SK-N-MC (cell line): Measurements from ENCODE around the gene NPAS4.

Experiments
- EZH2 ChIP-seq: fragments of 200-600 bp; sonication (generic); IDR thresholded peaks from one replicate; pipeline ENCODE4 v1.6.1; 2017; ENCODE audit warnings: antibody characterized with exemption
- POLR2AphosphoS5 ChIP-seq: IDR thresholded peaks from 2 replicates; pipeline ENCODE4 v1.6.1; 2012; ENCODE audit warnings: mild to moderate bottlenecking, low read depth, low read length, borderline replicate concordance

- TF ChIP-seq EZH2: no peak
- TF ChIP-seq POLR2AphosphoS5: peak; percentile 64; the same call in 1 of the 2 replicates
Measured at GRCh38 chr11:66438504-66439466, 17.9 kb downstream of the NPAS4 start, which contains the start of gene MRPL11.
